ENCODE results near the gene RRAS. TPM values are rescaled to one million over a fixed set of nuclear protein-coding genes. Genes with fewer than 3 reads are reported as not detected.
A peak's percentile ranks its signal among the peaks of the same experiment; 100 is the strongest.
"Not testable (repeated sequence)": the region's sequence is repeated elsewhere in the genome, so short reads cannot be mapped to it uniquely, and the experiment has no call there.

RRAS gene
- total RNA-seq, 2 experiments from 2014 or later: 9.7 to 11.7 TPM

- Mint-ChIP-seq H3K27ac (peak within 1 kb of the TSS; percentile 100), H3K27me3 (no peaks in the 10 kb centered on the region), H3K4me3 (peak within 1 kb of the TSS; percentile 100), H3K36me3 (ENCODE audit: low read depth) (peaks cover 3% of the 10 kb centered on the region), H3K4me1 (peaks cover 51% of the 10 kb centered on the region), H3K9me3 (ENCODE audit: low read depth) (no peaks in the 10 kb centered on the region)
- ChIA-PET POLR2A (interaction anchor here (0.5 to 3.1 kb wide), 7 partner anchors 15 to 1277 kb away, joined by 3 to 39 read pairs (median 3); partner anchors contain the start of genes FUZ, PRMT1 and ZNF473), CTCF (interaction anchor here (0.7 to 6.1 kb wide), 9 partner anchors 23 to 146 kb away, joined by 3 to 62 read pairs (median 4); partner anchors contain the start of gene RPS11)
- peak; percentile 66 for ATAC-seq
- intact Hi-C loops (cut with DNase I, micrococcal nuclease): loop anchor here (1.0 to 10.0 kb wide), 21 partner anchors 22 to 1280 kb away; partner anchors contain the start of genes AKT1S1 (in 1 of the 2), ASPDH (in 1 of the 2), ATF5 (in 1 of the 2) and BCAT2 (in 1 of the 2)
- peak; percentile 100 for DNase-seq
Measured at GRCh38 chr19:49641688-49642491, 1.9 kb upstream of the RRAS start, which contains the start of gene SCAF1. Gene SCAF1 (plus strand): TSS chr19:49642209. CDS start chr19:49645027, 2,818 bp downstream.

- Mint-ChIP-seq H3K4me1 (peaks cover 44% of the 10 kb centered on the region), H3K27me3 (no peaks in the 10 kb centered on the region), H3K4me3 (peak overlapping the region; percentile 100), H3K36me3 (ENCODE audit: low read depth) (peaks cover 2% of the 10 kb centered on the region), H3K27ac (peak overlapping the region; percentile 66), H3K9me3 (ENCODE audit: low read depth) (no peaks in the 10 kb centered on the region)
- ATAC-seq (no peak), DNase-seq (peak; percentile 25)
- ChIA-PET CTCF (interaction anchor here (0.7 to 6.1 kb wide), 12 partner anchors 18 to 144 kb away, joined by 3 to 62 read pairs (median 5); partner anchors contain the start of genes NOSIP and PRR12), POLR2A (interaction anchor here (0.6 to 3.1 kb wide), 10 partner anchors 25 to 244 kb away, joined by 3 to 39 read pairs (median 6); partner anchors contain the start of genes AKT1S1, FUZ, NOSIP and PRMT1)
- intact Hi-C loops (cut with DNase I, micrococcal nuclease): loop anchor here (1.0 to 10.0 kb wide), 21 partner anchors 37 to 1277 kb away; partner anchors contain the start of genes NOSIP (in 2 of the 2), AKT1S1 (in 1 of the 2), ALDH16A1 (in 1 of the 2) and ASPDH (in 1 of the 2)
Measured at GRCh38 chr19:49639401-49640112, 386 bp downstream of the RRAS start.

- Mint-ChIP-seq H3K4me3 (peak overlapping the region; percentile 18), H3K27ac (peak overlapping the region; percentile 34), H3K27me3 (no peaks in the 10 kb centered on the region), H3K4me1 (peaks cover 29% of the 10 kb centered on the region), H3K36me3 (ENCODE audit: low read depth) (peaks cover 2% of the 10 kb centered on the region), H3K9me3 (ENCODE audit: low read depth) (no peaks in the 10 kb centered on the region)
- intact Hi-C loops (cut with DNase I, micrococcal nuclease): no loop called here
- no peak for ATAC-seq
- ChIA-PET POLR2A (no interaction called here), CTCF (interaction anchor here (0.8 kb wide), 1 partner anchor 67 kb away, joined by 3 read pairs; no protein-coding TSS in a partner anchor)
- peak; percentile 25 for DNase-seq
Measured at GRCh38 chr19:49637821-49638738, 1.9 kb downstream of the RRAS start.

- CTCF ChIA-PET: interaction anchor here (0.6 kb wide), 1 partner anchor 924 kb away, joined by 3 read pairs; no protein-coding TSS in a partner anchor
- H3K36me3 Mint-ChIP-seq (ENCODE audit: low read depth): peaks cover 2% of the 10 kb centered on the region
- ATAC-seq: no peak
- intact Hi-C loops (cut with DNase I, micrococcal nuclease): no loop called here
- H3K27ac Mint-ChIP-seq: no peak overlapping the region
- POLR2A ChIA-PET: no interaction called here
- no peak overlapping the region for H3K4me3 Mint-ChIP-seq
- peaks cover 19% of the 10 kb centered on the region for H3K4me1 Mint-ChIP-seq
- H3K27me3 Mint-ChIP-seq: no peaks in the 10 kb centered on the region
- no peaks in the 10 kb centered on the region for H3K9me3 Mint-ChIP-seq (ENCODE audit: low read depth)
- no peak for DNase-seq
Measured at GRCh38 chr19:49636233-49636932, 3.6 kb downstream of the RRAS start.

GRCh38 chr19:49635530-49636232 lies 4.3 kb downstream of the RRAS start:
- peaks cover 17% of the 10 kb centered on the region for H3K4me1 Mint-ChIP-seq
- no peaks in the 10 kb centered on the region for H3K36me3 Mint-ChIP-seq (ENCODE audit: low read depth)
- POLR2A ChIA-PET: interaction anchor here (0.7 kb wide), 1 partner anchor 1119 kb away, joined by 3 read pairs; no protein-coding TSS in a partner anchor
- ATAC-seq: no peak
- H3K9me3 Mint-ChIP-seq (ENCODE audit: low read depth): no peaks in the 10 kb centered on the region
- no peak overlapping the region for H3K4me3 Mint-ChIP-seq
- intact Hi-C loops (cut with DNase I, micrococcal nuclease): no loop called here
- DNase-seq: no peak
- CTCF ChIA-PET: no interaction called here
- no peak overlapping the region for H3K27ac Mint-ChIP-seq
- H3K27me3 Mint-ChIP-seq: no peaks in the 10 kb centered on the region

- ATAC-seq; H3K27me3 Mint-ChIP-seq; H3K9me3 Mint-ChIP-seq (ENCODE audit: low read depth); intact Hi-C loops (cut with DNase I, micrococcal nuclease); H3K27ac Mint-ChIP-seq; H3K4me1 Mint-ChIP-seq; H3K4me3 Mint-ChIP-seq; DNase-seq; H3K36me3 Mint-ChIP-seq (ENCODE audit: low read depth); POLR2A ChIA-PET: not testable (repeated sequence)
- CTCF ChIA-PET: interaction anchor here (0.8 kb wide), 2 partner anchors 318 to 434 kb away, joined by 3 read pairs; no protein-coding TSS in a partner anchor
Measured at GRCh38 chr19:49633273-49633672, 6.7 kb downstream of the RRAS start.

- Mint-ChIP-seq H3K4me3 (no peak overlapping the region), H3K27me3 (no peaks in the 10 kb centered on the region), H3K9me3 (ENCODE audit: low read depth) (no peaks in the 10 kb centered on the region), H3K36me3 (ENCODE audit: low read depth) (peaks cover 3% of the 10 kb centered on the region), H3K27ac (no peak overlapping the region), H3K4me1 (no peaks in the 10 kb centered on the region)
- DNase-seq (no peak), ATAC-seq (no peak)
- intact Hi-C loops (cut with DNase I, micrococcal nuclease): no loop called here
- CTCF ChIA-PET: no interaction called here
- POLR2A ChIA-PET: interaction anchor here (1.6 kb wide), 1 partner anchor 8 kb away, joined by 4 read pairs; no protein-coding TSS in a partner anchor
Measured at GRCh38 chr19:49632576-49632975, 7.4 kb downstream of the RRAS start.

- ChIA-PET POLR2A (interaction anchor here (1.6 kb wide), 1 partner anchor 9 kb away, joined by 4 read pairs; no protein-coding TSS in a partner anchor), CTCF (interaction anchor here (1.4 kb wide), 1 partner anchor 41 kb away, joined by 3 read pairs; no protein-coding TSS in a partner anchor)
- Mint-ChIP-seq H3K9me3 (ENCODE audit: low read depth) (no peaks in the 10 kb centered on the region), H3K4me1 (no peaks in the 10 kb centered on the region), H3K4me3 (no peak overlapping the region), H3K36me3 (ENCODE audit: low read depth) (peaks cover 3% of the 10 kb centered on the region), H3K27me3 (no peaks in the 10 kb centered on the region), H3K27ac (no peak overlapping the region)
- intact Hi-C loops (cut with DNase I, micrococcal nuclease): no loop called here
- ATAC-seq (no peak), DNase-seq (no peak)
Measured at GRCh38 chr19:49631610-49632192, 8.2 kb downstream of the RRAS start.

GRCh38 chr19:49631014-49631588 lies 8.8 kb downstream of the RRAS start:
- no peak overlapping the region for H3K4me3 Mint-ChIP-seq
- CTCF ChIA-PET: interaction anchor here (0.6 to 1.4 kb wide), 2 partner anchors 42 to 73 kb away, joined by 3 read pairs; no protein-coding TSS in a partner anchor
- H3K27me3 Mint-ChIP-seq: no peaks in the 10 kb centered on the region
- no peak for ATAC-seq
- no peaks in the 10 kb centered on the region for H3K9me3 Mint-ChIP-seq (ENCODE audit: low read depth)
- H3K36me3 Mint-ChIP-seq (ENCODE audit: low read depth): peaks cover 3% of the 10 kb centered on the region
- POLR2A ChIA-PET: interaction anchor here (1.6 kb wide), 1 partner anchor 9 kb away, joined by 4 read pairs; no protein-coding TSS in a partner anchor
- DNase-seq: no peak
- no peaks in the 10 kb centered on the region for H3K4me1 Mint-ChIP-seq
- no peak overlapping the region for H3K27ac Mint-ChIP-seq
- intact Hi-C loops (cut with DNase I, micrococcal nuclease): no loop called here

Measured in activated CD4-positive, alpha-beta T cell treated with anti-CD3 and anti-CD28 coated beads for 36 hours (primary cell).